Measurements from ENCODE around the gene GNG2. TPM values are rescaled to one million over a fixed set of nuclear protein-coding genes. Genes with fewer than 3 reads are reported as not detected.

GNG2 gene
- total RNA-seq, 1 experiment from 2014 or later = 7.0 TPM

GRCh38 chr14:51942971-51943370, 82.6 kb downstream of the GNG2 start:
- Mint-ChIP-seq H3K9me3 (peaks cover 1 to 4% of the 10 kb centered on the region in 2 experiments; a peak in 2 of 5 replicates), H3K27ac (no peak overlapping the region; a peak in 1 of 7 replicates), H3K36me3 (ENCODE audit: insufficient read depth in 1 of 3, low read depth in 3 of 3) (peaks cover 0 to 3% (median 0%) of the 10 kb centered on the region in 3 experiments; a peak in 1 of 7 replicates), H3K4me1 (peaks cover 13 to 21% of the 10 kb centered on the region in 2 experiments), H3K4me3 (no peak overlapping the region), H3K27me3 (ENCODE audit: low read depth) (no peaks in the 10 kb centered on the region)
- Histone ChIP-seq H3K79me2 (ENCODE audit: insufficient read depth, low read length) (no peaks in the 10 kb centered on the region), H3K23ac (ENCODE audit: insufficient read length, low read depth, low read length) (no peak overlapping the region), H2BK20ac (ENCODE audit: low read depth, low read length, poor library complexity, severe bottlenecking) (no peak overlapping the region), H4K8ac (replicated peaks; ENCODE audit: insufficient read length, low read depth, low read length) (no peak overlapping the region), H3K4me2 (ENCODE audit: insufficient read depth, insufficient read length, low read length) (no peak overlapping the region), H2BK120ac (ENCODE audit: low read depth, low read length, poor library complexity, severe bottlenecking) (no peak overlapping the region), H3T11ph (ENCODE audit: low read length) (no peak overlapping the region), H2BK12ac (ENCODE audit: insufficient read length, low read depth, low read length) (no peak overlapping the region), H3K4ac (ENCODE audit: low read depth, low read length) (no peak overlapping the region), H2AK5ac (ENCODE audit: insufficient read length, low read length) (no peak overlapping the region), H3K56ac (ENCODE audit: insufficient read length, low read depth, low read length) (no peak overlapping the region), H3K9ac (ENCODE audit: extremely low read depth, insufficient read length, low read length) (no peak overlapping the region), H4K5ac (ENCODE audit: insufficient read length, low read depth, low read length) (no peak overlapping the region), H4K20me1 (ENCODE audit: control insufficient read depth, insufficient read depth, insufficient read length) (no peaks in the 10 kb centered on the region), H3K14ac (ENCODE audit: insufficient read depth, low read length) (no peak overlapping the region), H2BK15ac (ENCODE audit: low read depth, low read length) (no peak overlapping the region), H4K91ac (ENCODE audit: insufficient read length, low read depth, low read length) (no peak overlapping the region), H3K79me1 (ENCODE audit: insufficient read depth, low read depth, low read length, poor library complexity, severe bottlenecking) (no peaks in the 10 kb centered on the region), H3K18ac (ENCODE audit: insufficient read length, low read depth, low read length) (no peak overlapping the region), H3K27me3 (ENCODE audit: insufficient read depth, low read length) (no peaks in the 10 kb centered on the region), H3K4me1 (ENCODE audit: insufficient read depth, low read length) (no peaks in the 10 kb centered on the region), H3K27ac (ENCODE audit: insufficient read length, low read depth, low read length) (no peak overlapping the region), H2AFZ (ENCODE audit: low read length) (no peak overlapping the region), H3K9me3 (ENCODE audit: control insufficient read depth, low read depth, low read length) (no peaks in the 10 kb centered on the region), H2BK5ac (ENCODE audit: insufficient read length, low read length) (no peak overlapping the region), H3K23me2 (ENCODE audit: insufficient read length, low read depth, low read length, poor library complexity, severe bottlenecking) (no peaks in the 10 kb centered on the region)
- TF ChIP-seq CTCF (conservative IDR thresholded peaks at IDR 0.05) = no peak
- DNase-seq = no peak
- no CpG with 5 or more reads among the region's 2 CpGs for WGBS (ENCODE audit: extremely low coverage, insufficient read length, low lambda C conversion rate)
